ENCODE measurements around the gene CLEC10A.
A peak's percentile ranks its signal among the peaks of the same experiment; 100 is the strongest.

Gene CLEC10A

DNA sequence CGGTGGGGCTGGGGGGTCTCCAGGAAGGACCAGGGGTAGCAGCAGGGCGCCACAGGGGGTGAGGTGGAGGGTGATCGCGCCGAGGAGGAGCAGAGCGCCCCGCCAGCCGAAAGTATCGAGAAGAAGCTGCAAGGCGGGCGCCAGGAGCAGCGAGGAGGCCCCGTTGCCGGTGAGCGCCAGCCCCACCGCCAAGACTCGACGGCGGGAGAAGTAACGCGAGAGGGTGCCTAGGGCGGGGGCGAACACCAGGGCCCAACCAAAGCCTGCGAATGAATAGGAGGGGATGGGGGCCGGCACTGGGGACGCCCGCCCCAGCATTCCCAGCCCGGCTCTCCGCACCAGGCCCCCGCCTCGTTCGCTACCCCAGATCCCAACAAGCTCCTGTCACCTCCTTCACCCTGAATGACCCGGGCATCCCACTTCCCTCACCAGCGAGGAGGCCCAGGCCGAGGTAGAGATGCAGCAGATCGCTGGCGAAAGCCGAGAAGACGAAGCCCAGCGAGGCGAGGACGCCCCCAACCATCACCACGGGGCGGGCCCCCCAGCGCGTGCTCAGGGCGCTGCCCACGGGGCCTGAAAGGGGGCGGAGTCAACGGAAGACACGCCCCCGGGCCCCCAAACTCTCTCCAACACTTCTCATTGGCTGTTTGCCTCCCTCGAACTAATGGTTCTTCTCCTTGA is 37.4 kb downstream of the CLEC10A start:
- Histone ChIP-seq H4K91ac (ENCODE audit: low read depth, low read length) (no peak overlapping the region), H2BK12ac (ENCODE audit: low read length) (no peak overlapping the region), H3K4ac (ENCODE audit: low read depth, low read length) (no peak overlapping the region), H2BK120ac (ENCODE audit: insufficient read depth, low read length, poor library complexity) (no peak overlapping the region), H3K79me1 (ENCODE audit: low read length) (peaks cover 4% of the 10 kb centered on the region), H3K4me2 (ENCODE audit: low read length) (peak overlapping the region; percentile 46), H3K14ac (ENCODE audit: low read length) (no peak overlapping the region), H3K18ac (ENCODE audit: low read length) (no peak overlapping the region), H4K12ac (ENCODE audit: low read depth, low read length) (no peak overlapping the region), H3K36me3 (ENCODE audit: control insufficient read depth in 1 of 2, insufficient read depth in 2 of 2, low read length in 2 of 2) (peaks cover 2 to 3% of the 10 kb centered on the region in 2 experiments), H4K8ac (ENCODE audit: low read depth, low read length) (no peak overlapping the region), H3K9me3 (ENCODE audit: insufficient read depth, low read depth, low read length) (peaks cover 9% of the 10 kb centered on the region), H3K4me1 (ENCODE audit: control insufficient read depth in 1 of 2, insufficient read depth in 2 of 2, low read length in 2 of 2) (peaks cover 16 to 36% of the 10 kb centered on the region in 2 experiments), H3K27ac (ENCODE audit: low read depth, low read length) (no peak overlapping the region), H3K9ac (ENCODE audit: low read length) (no peak overlapping the region), H2AK5ac (ENCODE audit: low read length) (no peak overlapping the region), H3K79me2 (ENCODE audit: control insufficient read depth, insufficient read depth, low read length, poor library complexity) (no peaks in the 10 kb centered on the region), H3K4me3 (ENCODE audit: low read depth, low read length) (no peak overlapping the region), H2BK5ac (ENCODE audit: low read depth, low read length, poor library complexity) (no peak overlapping the region), H2AFZ (ENCODE audit: insufficient read depth, low read length, poor library complexity) (peak overlapping the region; percentile 4), H3K23ac (ENCODE audit: low read length) (no peak overlapping the region), H3K27me3 (ENCODE audit: insufficient read depth, low read length) (peaks cover 28% of the 10 kb centered on the region)
- DNase-seq = no peak
- WGBS (ENCODE audit: extremely low coverage, insufficient coverage, insufficient read length) = no CpG with 5 or more reads among the region's 53 CpGs

DNA sequence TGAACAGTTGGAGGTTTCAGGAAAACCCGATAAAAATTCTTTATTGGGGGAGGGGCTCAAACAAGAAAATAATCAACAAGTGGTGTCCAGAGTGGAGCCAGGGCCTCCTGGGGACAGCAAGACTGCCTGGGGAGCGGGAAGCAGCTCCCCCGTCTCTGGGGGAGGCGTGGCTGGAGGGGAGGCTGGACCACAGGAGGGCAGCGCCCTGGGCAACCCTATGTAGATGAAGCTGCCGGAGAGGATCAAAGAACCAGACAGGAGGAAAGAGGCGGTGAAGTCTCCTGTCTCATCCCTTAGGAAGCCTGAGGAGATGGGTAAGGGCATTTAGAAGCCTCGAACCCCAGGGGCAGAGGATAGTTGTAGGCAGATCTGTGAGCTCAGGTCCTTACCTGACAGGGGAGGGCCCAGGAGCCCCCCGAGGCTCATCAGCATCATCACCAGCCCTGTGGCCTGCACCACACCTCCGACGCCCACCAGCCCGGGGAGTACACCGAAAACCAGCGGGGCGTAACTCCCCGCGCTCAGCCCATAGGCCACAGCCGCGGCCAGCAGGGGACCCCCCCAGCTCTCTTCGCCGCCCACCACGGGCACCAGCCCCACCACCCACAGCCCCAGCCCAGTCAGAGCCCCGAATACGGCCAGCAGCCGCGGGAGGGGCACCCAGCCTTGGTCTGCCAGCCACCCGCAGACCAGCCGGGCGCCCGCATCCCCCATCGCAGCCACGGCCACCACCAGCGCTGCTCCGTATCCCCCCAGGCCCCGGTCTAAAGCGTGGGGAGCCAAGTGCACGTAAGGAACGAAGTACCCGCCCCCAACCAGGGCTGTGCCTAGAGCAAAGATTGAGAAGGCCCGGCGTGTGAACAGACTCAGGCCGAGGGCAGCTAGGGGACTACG is 38.2 kb downstream of the CLEC10A start:
- H2AK5ac ChIP-seq (ENCODE audit: low read length) = no peak overlapping the region
- no peak overlapping the region for H4K12ac ChIP-seq (ENCODE audit: low read depth, low read length)
- H3K27me3 ChIP-seq (ENCODE audit: insufficient read depth, low read length) = peaks cover 28% of the 10 kb centered on the region
- H3K23ac ChIP-seq (ENCODE audit: low read length) = no peak overlapping the region
- no peak overlapping the region for H2AFZ ChIP-seq (ENCODE audit: insufficient read depth, low read length, poor library complexity)
- H2BK5ac ChIP-seq (ENCODE audit: low read depth, low read length, poor library complexity) = no peak overlapping the region
- H2BK120ac ChIP-seq (ENCODE audit: insufficient read depth, low read length, poor library complexity) = no peak overlapping the region
- H3K9ac ChIP-seq (ENCODE audit: low read length) = no peak overlapping the region
- no peak overlapping the region for H3K18ac ChIP-seq (ENCODE audit: low read length)
- no peak overlapping the region for H3K14ac ChIP-seq (ENCODE audit: low read length)
- peaks cover 4% of the 10 kb centered on the region for H3K79me1 ChIP-seq (ENCODE audit: low read length)
- peaks cover 2 to 3% of the 10 kb centered on the region in 2 experiments for H3K36me3 ChIP-seq (ENCODE audit: control insufficient read depth in 1 of 2, insufficient read depth in 2 of 2, low read length in 2 of 2)
- no peaks in the 10 kb centered on the region for H3K79me2 ChIP-seq (ENCODE audit: control insufficient read depth, insufficient read depth, low read length, poor library complexity)
- DNase-seq = peak; percentile 64 to 75
- H3K4me3 ChIP-seq (ENCODE audit: low read depth, low read length) = no peak overlapping the region
- no peak overlapping the region for H3K4ac ChIP-seq (ENCODE audit: low read depth, low read length)
- H3K4me2 ChIP-seq (ENCODE audit: low read length) = peak overlapping the region; percentile 39
- no peak overlapping the region for H4K91ac ChIP-seq (ENCODE audit: low read depth, low read length)
- H4K8ac ChIP-seq (ENCODE audit: low read depth, low read length) = no peak overlapping the region
- no CpG with 5 or more reads among the region's 43 CpGs for WGBS (ENCODE audit: extremely low coverage, insufficient coverage, insufficient read length)
- no peak overlapping the region for H3K27ac ChIP-seq (ENCODE audit: low read depth, low read length)
- H3K4me1 ChIP-seq (ENCODE audit: control insufficient read depth in 1 of 2, insufficient read depth in 2 of 2, low read length in 2 of 2) = peaks cover 17 to 36% of the 10 kb centered on the region in 2 experiments
- H2BK12ac ChIP-seq (ENCODE audit: low read length) = no peak overlapping the region
- H3K9me3 ChIP-seq (ENCODE audit: insufficient read depth, low read depth, low read length) = peaks cover 9% of the 10 kb centered on the region

DNA sequence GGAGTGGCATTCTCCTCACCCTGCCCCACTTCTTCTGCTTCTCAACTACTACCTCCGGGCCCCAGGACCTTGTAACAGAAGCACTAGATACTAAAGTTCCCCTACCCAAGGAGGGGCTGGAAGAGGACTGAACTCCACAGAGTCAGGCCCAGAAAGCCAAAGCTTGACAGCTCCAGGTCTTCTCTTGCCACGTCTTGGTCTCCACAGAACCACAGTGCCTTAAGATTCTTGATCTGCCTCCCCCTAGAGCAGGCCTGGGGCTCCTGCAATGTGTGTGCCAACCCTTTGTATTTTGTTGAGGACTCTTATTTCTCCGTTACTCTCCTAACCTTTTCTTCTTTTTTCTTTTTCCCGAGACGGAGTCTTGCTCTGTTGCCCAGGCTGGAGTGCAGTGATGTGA is 40.2 kb downstream of the CLEC10A start:
- H3K9ac ChIP-seq (ENCODE audit: low read length) = no peak overlapping the region
- H3K79me2 ChIP-seq (ENCODE audit: control insufficient read depth, insufficient read depth, low read length, poor library complexity) = peaks cover 8% of the 10 kb centered on the region
- no peak overlapping the region for H3K14ac ChIP-seq (ENCODE audit: low read length)
- DNase-seq = no peak
- no peak overlapping the region for H2BK120ac ChIP-seq (ENCODE audit: insufficient read depth, low read length, poor library complexity)
- no peak overlapping the region for H2BK5ac ChIP-seq (ENCODE audit: low read depth, low read length, poor library complexity)
- peaks cover 28% of the 10 kb centered on the region for H3K27me3 ChIP-seq (ENCODE audit: insufficient read depth, low read length)
- H2BK12ac ChIP-seq (ENCODE audit: low read length) = no peak overlapping the region
- H4K8ac ChIP-seq (ENCODE audit: low read depth, low read length) = no peak overlapping the region
- H3K18ac ChIP-seq (ENCODE audit: low read length) = no peak overlapping the region
- H3K79me1 ChIP-seq (ENCODE audit: low read length) = peaks cover 12% of the 10 kb centered on the region
- H3K36me3 ChIP-seq (ENCODE audit: control insufficient read depth in 1 of 2, insufficient read depth in 2 of 2, low read length in 2 of 2) = peaks cover 2 to 3% of the 10 kb centered on the region in 2 experiments
- H2AFZ ChIP-seq (ENCODE audit: insufficient read depth, low read length, poor library complexity) = no peak overlapping the region
- WGBS (ENCODE audit: extremely low coverage, insufficient coverage, insufficient read length) = no CpG with 5 or more reads among the region's 5 CpGs
- no peak overlapping the region for H3K4me3 ChIP-seq (ENCODE audit: low read depth, low read length)
- H2AK5ac ChIP-seq (ENCODE audit: low read length) = no peak overlapping the region
- peaks cover 20 to 36% of the 10 kb centered on the region in 2 experiments for H3K4me1 ChIP-seq (ENCODE audit: control insufficient read depth in 1 of 2, insufficient read depth in 2 of 2, low read length in 2 of 2)
- H3K27ac ChIP-seq (ENCODE audit: low read depth, low read length) = no peak overlapping the region
- H3K23ac ChIP-seq (ENCODE audit: low read length) = no peak overlapping the region
- peaks cover 9% of the 10 kb centered on the region for H3K9me3 ChIP-seq (ENCODE audit: insufficient read depth, low read depth, low read length)
- no peak overlapping the region for H3K4ac ChIP-seq (ENCODE audit: low read depth, low read length)
- no peak overlapping the region for H3K4me2 ChIP-seq (ENCODE audit: low read length)
- no peak overlapping the region for H4K12ac ChIP-seq (ENCODE audit: low read depth, low read length)
- H4K91ac ChIP-seq (ENCODE audit: low read depth, low read length) = no peak overlapping the region

DNA sequence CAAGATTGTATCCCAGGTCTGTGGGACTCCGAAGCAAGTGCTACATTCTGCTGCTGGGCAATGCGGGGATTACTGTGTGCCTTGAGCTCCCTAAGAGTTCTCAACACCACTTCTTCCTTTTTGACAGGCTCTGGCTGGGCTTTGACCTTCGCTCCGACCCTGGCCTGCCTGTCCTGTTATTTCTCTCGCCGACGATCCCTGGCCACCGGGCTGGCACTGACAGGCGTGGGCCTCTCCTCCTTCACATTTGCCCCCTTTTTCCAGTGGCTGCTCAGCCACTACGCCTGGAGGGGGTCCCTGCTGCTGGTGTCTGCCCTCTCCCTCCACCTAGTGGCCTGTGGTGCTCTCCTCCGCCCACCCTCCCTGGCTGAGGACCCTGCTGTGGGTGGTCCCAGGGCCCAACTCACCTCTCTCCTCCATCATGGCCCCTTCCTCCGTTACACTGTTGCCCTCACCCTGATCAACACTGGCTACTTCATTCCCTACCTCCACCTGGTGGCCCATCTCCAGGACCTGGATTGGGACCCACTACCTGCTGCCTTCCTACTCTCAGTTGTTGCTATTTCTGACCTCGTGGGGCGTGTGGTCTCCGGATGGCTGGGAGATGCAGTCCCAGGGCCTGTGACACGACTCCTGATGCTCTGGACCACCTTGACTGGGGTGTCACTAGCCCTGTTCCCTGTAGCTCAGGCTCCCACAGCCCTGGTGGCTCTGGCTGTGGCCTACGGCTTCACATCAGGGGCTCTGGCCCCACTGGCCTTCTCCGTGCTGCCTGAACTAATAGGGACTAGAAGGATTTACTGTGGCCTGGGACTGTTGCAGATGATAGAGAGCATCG is 41.8 kb downstream of the CLEC10A start:
- H3K27me3 ChIP-seq (ENCODE audit: insufficient read depth, low read length) = peaks cover 17% of the 10 kb centered on the region
- no peak overlapping the region for H3K27ac ChIP-seq (ENCODE audit: low read depth, low read length)
- no peak overlapping the region for H2AK5ac ChIP-seq (ENCODE audit: low read length)
- H4K91ac ChIP-seq (ENCODE audit: low read depth, low read length) = no peak overlapping the region
- no peak overlapping the region for H2BK120ac ChIP-seq (ENCODE audit: insufficient read depth, low read length, poor library complexity)
- no peak overlapping the region for H2BK12ac ChIP-seq (ENCODE audit: low read length)
- H3K4me1 ChIP-seq (ENCODE audit: control insufficient read depth in 1 of 2, insufficient read depth in 2 of 2, low read length in 2 of 2) = peaks cover 15 to 29% of the 10 kb centered on the region in 2 experiments
- no peak overlapping the region for H4K12ac ChIP-seq (ENCODE audit: low read depth, low read length)
- H3K4ac ChIP-seq (ENCODE audit: low read depth, low read length) = no peak overlapping the region
- peaks cover 6% of the 10 kb centered on the region for H3K9me3 ChIP-seq (ENCODE audit: insufficient read depth, low read depth, low read length)
- no peak overlapping the region for H3K14ac ChIP-seq (ENCODE audit: low read length)
- H3K4me2 ChIP-seq (ENCODE audit: low read length) = no peak overlapping the region
- no peak overlapping the region for H3K23ac ChIP-seq (ENCODE audit: low read length)
- H3K4me3 ChIP-seq (ENCODE audit: low read depth, low read length) = no peak overlapping the region
- WGBS (ENCODE audit: extremely low coverage, insufficient coverage, insufficient read length) = no CpG with 5 or more reads among the region's 19 CpGs
- H3K79me2 ChIP-seq (ENCODE audit: control insufficient read depth, insufficient read depth, low read length, poor library complexity) = peaks cover 8% of the 10 kb centered on the region
- no peak overlapping the region for H2BK5ac ChIP-seq (ENCODE audit: low read depth, low read length, poor library complexity)
- no peak overlapping the region for H3K18ac ChIP-seq (ENCODE audit: low read length)
- H3K9ac ChIP-seq (ENCODE audit: low read length) = no peak overlapping the region
- DNase-seq = no peak
- H4K8ac ChIP-seq (ENCODE audit: low read depth, low read length) = no peak overlapping the region
- peaks cover 12% of the 10 kb centered on the region for H3K79me1 ChIP-seq (ENCODE audit: low read length)
- H3K36me3 ChIP-seq (ENCODE audit: control insufficient read depth in 1 of 2, insufficient read depth in 2 of 2, low read length in 2 of 2) = peaks cover 2 to 3% of the 10 kb centered on the region in 2 experiments
- H2AFZ ChIP-seq (ENCODE audit: insufficient read depth, low read length, poor library complexity) = no peak overlapping the region
